A673 (cell line): ENCODE measurements around the gene CMTM3. TPM values are rescaled to one million over a fixed set of nuclear protein-coding genes. Genes with fewer than 3 reads are reported as not detected.
"Not testable (repeated sequence)": the region's sequence is repeated elsewhere in the genome, so short reads cannot be mapped to it uniquely, and the experiment has no call there.

Experiments used
- BruUV-seq: library from RNA; stranded (reverse); fragments of 400-500 nt; replicated peaks from 2 replicates; lab custom pipeline; 2021; lab: Mats Ljungman, UMichigan
- CTCF ChIA-PET: fragments of 300-600 bp; sonication (Branson Sonifier 250); formaldehyde crosslinking; loops from one replicate; lab custom pipeline; 2022; ENCODE audit warnings: antibody characterized with exemption; lab: Charles Lee
- POLR2A ChIA-PET: fragments of 300-600 bp; sonication (Branson Sonifier 250); formaldehyde crosslinking; loops from one replicate; lab custom pipeline; 2022; ENCODE audit warnings: antibody characterized with exemption; ENCODE audit not compliant: low non-redundant PET; lab: Charles Lee
- DNase-seq: peaks from one replicate; pipeline ENCODE4 v3.0.0-alpha.2; 2015; ENCODE audit warnings: low spot score
- H3K27ac ChIP-seq: fragments of 200-600 bp; sonication (generic); 2 replicates; pipeline ENCODE4 v1.5.1; 2016; ENCODE audit warnings: mixed run types, low read depth, mild to moderate bottlenecking, mixed read lengths, antibody characterized with exemption, low read length; ENCODE audit not compliant: poor library complexity, severe bottlenecking
- H3K27me3 ChIP-seq: fragments of 200-600 bp; sonication (generic); replicated peaks from 2 replicates; pipeline ENCODE4 v1.6.1; 2017; ENCODE audit warnings: mixed run types, low read depth, mild to moderate bottlenecking, mixed read lengths, antibody characterized with exemption, low read length; ENCODE audit not compliant: insufficient read depth, poor library complexity
- H3K36me3 ChIP-seq: fragments of 200-600 bp; sonication (generic); 2 replicates; pipeline ENCODE4 v1.6.1; 2016; ENCODE audit warnings: mixed run types, mild to moderate bottlenecking, mixed read lengths, antibody characterized with exemption, low read length; ENCODE audit not compliant: insufficient read depth, poor library complexity, severe bottlenecking
- H3K4me1 ChIP-seq: fragments of 200-600 bp; sonication (generic); 2 replicates; pipeline ENCODE4 v1.6.1; 2017; ENCODE audit warnings: mixed run types, mild to moderate bottlenecking, mixed read lengths, antibody characterized with exemption, low read length; ENCODE audit not compliant: insufficient read depth, poor library complexity, severe bottlenecking
- H3K4me3 ChIP-seq: fragments of 200-600 bp; sonication (generic); 2 replicates; pipeline ENCODE4 v1.5.1; 2016; ENCODE audit warnings: low read depth, mixed run types, mild to moderate bottlenecking, mixed read lengths, low read length; ENCODE audit not compliant: poor library complexity, severe bottlenecking
- H3K9me3 ChIP-seq: fragments of 200-600 bp; sonication (generic); 2 replicates; pipeline ENCODE4 v1.6.1; 2016; ENCODE audit warnings: mixed run types, low read depth, mild to moderate bottlenecking, mixed read lengths, antibody characterized with exemption, low read length; ENCODE audit not compliant: poor library complexity, severe bottlenecking
- CTCF ChIP-seq: fragments of 300-800, 200-600 bp; sonication (generic); conservative IDR thresholded peaks from 2 replicates; pipeline ENCODE4 v1.5.1; 2017; ENCODE audit warnings: low read depth, mild to moderate bottlenecking, antibody characterized with exemption, low read length, moderate library complexity, mixed read lengths
- EZH2 ChIP-seq: fragments of 200-600 bp; sonication (generic); IDR thresholded peaks from 2 replicates; pipeline ENCODE4 v1.6.1; 2017; ENCODE audit warnings: borderline replicate concordance, low read depth, mild to moderate bottlenecking, mixed read lengths, antibody characterized with exemption, low read length; ENCODE audit not compliant: poor library complexity, severe bottlenecking
- intact Hi-C: fragments of 100-400 bp; cut with micrococcal nuclease; formaldehyde crosslinking; loops from one replicate; pipeline ENCODE4 v1.10.0; 2022; ENCODE audit not compliant: unreplicated experiment
- total RNA-seq: library from RNA; stranded (reverse); gene quantifications from 2 replicates; pipeline ENCODE4 v1.2.3, GENCODE V29; 2021

CMTM3 gene
- total RNA-seq, 1 experiment from 2014 or later: 25.5 TPM

- Histone ChIP-seq H3K27ac (peak overlapping the region; percentile 25), H3K4me1 (peaks cover 9% of the 10 kb centered on the region), H3K36me3 (no peaks in the 10 kb centered on the region), H3K9me3 (no peaks in the 10 kb centered on the region), H3K4me3 (no peak overlapping the region), H3K27me3 (no peaks in the 10 kb centered on the region)
- intact Hi-C loops: no loop called here
- TF ChIP-seq CTCF: no peak
- TF ChIP-seq EZH2: no peak
- ChIA-PET CTCF (interaction anchor here (1.1 to 3.3 kb wide), 2 partner anchors 10 to 53 kb away, joined by 6 to 17 read pairs; no protein-coding TSS in a partner anchor), POLR2A (interaction anchor here (0.6 kb wide), 1 partner anchor 19 kb away, joined by 25 read pairs; no protein-coding TSS in a partner anchor)
- DNase-seq: no peak
- BruUV-seq: no TSS peak
Measured at GRCh38 chr16:66661210-66661560, 56.7 kb downstream of the CMTM3 start.

- DNase-seq, H3K27ac ChIP-seq, H3K4me1 ChIP-seq, H3K9me3 ChIP-seq, H3K4me3 ChIP-seq, H3K27me3 ChIP-seq, intact Hi-C loops, BruUV-seq, H3K36me3 ChIP-seq, POLR2A ChIA-PET: not testable (repeated sequence)
- CTCF ChIA-PET: interaction anchor here (3.3 kb wide), 1 partner anchor 11 kb away, joined by 17 read pairs; no protein-coding TSS in a partner anchor
Measured at GRCh38 chr16:66661671-66662346, 57.3 kb downstream of the CMTM3 start.

- no peaks in the 10 kb centered on the region for H3K27me3 ChIP-seq
- no peak for DNase-seq
- H3K9me3 ChIP-seq: no peaks in the 10 kb centered on the region
- ChIA-PET CTCF (interaction anchor here (3.3 kb wide), 1 partner anchor 12 kb away, joined by 17 read pairs; no protein-coding TSS in a partner anchor), POLR2A (no interaction called here)
- intact Hi-C loops: no loop called here
- peaks cover 9% of the 10 kb centered on the region for H3K4me1 ChIP-seq
- no peak overlapping the region for H3K4me3 ChIP-seq
- BruUV-seq: no TSS peak
- no peak for TF ChIP-seq EZH2
- peak; percentile 46 for TF ChIP-seq CTCF
- H3K27ac ChIP-seq: no peak overlapping the region
- no peaks in the 10 kb centered on the region for H3K36me3 ChIP-seq
Measured at GRCh38 chr16:66662445-66663194, 58.1 kb downstream of the CMTM3 start.

Other genes starting within 250 kb of the CMTM3 start
- gene CDH5, start 238.0 kb upstream of the CMTM3 start, total RNA-seq: 0.09 and 0.26 TPM in 2 replicates
- not detected in 2 replicates for gene BEAN1, start 177.4 kb upstream of the CMTM3 start, total RNA-seq
- gene TK2, start 54.6 kb upstream of the CMTM3 start, total RNA-seq: 8.2 and 9.5 TPM in 2 replicates
- 47.9 and 49.8 TPM in 2 replicates for gene CKLF, start 52.1 kb upstream of the CMTM3 start, total RNA-seq
- gene CMTM1, start 38.3 kb upstream of the CMTM3 start, total RNA-seq: 5.5 and 7.1 TPM in 2 replicates
- not detected in 2 replicates for gene CMTM2, start 25.2 kb upstream of the CMTM3 start, total RNA-seq
- 30.3 and 37.7 TPM in 2 replicates for gene CMTM4, start 92.0 kb downstream of the CMTM3 start, total RNA-seq
- gene DYNC1LI2, start 146.9 kb downstream of the CMTM3 start, total RNA-seq: 149 and 164 TPM in 2 replicates
- gene TERB1, start 196.9 kb downstream of the CMTM3 start, total RNA-seq: 0.28 TPM in 1 of 2 replicates, not detected in the other
- gene NAE1, start 226.3 kb downstream of the CMTM3 start, total RNA-seq: 172 and 175 TPM in 2 replicates
- gene CA7, start 239.7 kb downstream of the CMTM3 start, total RNA-seq: not detected in 2 replicates